Left ventricle myocardium superior (tissue), 1 donor: Measurements from ENCODE around the gene SPINT1. TPM values are rescaled to one million over a fixed set of nuclear protein-coding genes. Genes with fewer than 3 reads are reported as not detected.
A peak's percentile ranks its signal among the peaks of the same experiment; 100 is the strongest.

Experiments
- ATAC-seq: fragments of 200-7000 bp; cut with Tn5 transposase; one replicate; pipeline ENCODE4 v1.9.1; 2020; ENCODE audit warnings: mild to moderate bottlenecking, moderate library complexity
- DNase-seq: peaks from one replicate; pipeline ENCODE4 v3.0.0-alpha.2; 2020
- intact Hi-C: fragments of 100-400 bp; cut with micrococcal nuclease; formaldehyde crosslinking; loops from one replicate; pipeline ENCODE4 v1.11.0; 2022
- long read RNA-seq: library from polyadenylated mRNA; unstranded; transcript quantifications from one replicate; pipeline ENCODE4 v2.0.0, GENCODE V29; 2021
- total RNA-seq: library from RNA; stranded (reverse); fragmentation: NEBNext Ultra II Directional; extraction: Animal tissue kit (Norgen Biotek cat#: 25700); gene quantifications from one replicate; pipeline ENCODE4 v1.2.1, GENCODE V29; 2021
- donor health status: DM: no; HTN: yes; CAD: no; lungs with severe emphysema.

Gene SPINT1
- total RNA-seq: 1.0 TPM
- long read RNA-seq, partial matches to known transcripts: 0 of 1 reads
- long read RNA-seq, other reads (novel, unspliced or antisense): 0 of 1 reads

GRCh38 chr15:40843885-40844695 lies at the start of gene SPINT1:
Gene SPINT1, plus strand, starts transcription at chr15:40844048. Its CDS starts 507 bp downstream, at chr15:40844555.
- ATAC-seq: peak; percentile 41
- peak; percentile 38 for DNase-seq
- intact Hi-C loops: no loop called here

- intact Hi-C loops: no loop called here
- DNase-seq (no peak), ATAC-seq (no peak)
Measured at GRCh38 chr15:40796041-40796440, 47.8 kb upstream of the SPINT1 start.

- DNase-seq: no peak
- intact Hi-C loops: no loop called here
- ATAC-seq: no peak
Measured at GRCh38 chr15:40796512-40796911, 47.3 kb upstream of the SPINT1 start.

- ATAC-seq: no peak
- DNase-seq: no peak
- intact Hi-C loops: no loop called here
Measured at GRCh38 chr15:40799523-40799922, 44.3 kb upstream of the SPINT1 start.

- intact Hi-C loops: no loop called here
- no peak for DNase-seq
- no peak for ATAC-seq
Measured at GRCh38 chr15:40803076-40803475, 40.8 kb upstream of the SPINT1 start.

- ATAC-seq (no peak), DNase-seq (no peak)
- intact Hi-C loops: no loop called here
Measured at GRCh38 chr15:40803688-40804087, 40.2 kb upstream of the SPINT1 start.

- intact Hi-C loops: no loop called here
- ATAC-seq (no peak), DNase-seq (no peak)
Measured at GRCh38 chr15:40806672-40807027, 37.2 kb upstream of the SPINT1 start.

GRCh38 chr15:40807028-40807887 lies 36.6 kb upstream of the SPINT1 start, which contains the start of the genes DNAJC17 and ZFYVE19:
Gene DNAJC17, minus strand, starts transcription at chr15:40807473. Its CDS starts 27 bp downstream, at chr15:40807446.
Gene ZFYVE19, plus strand, starts transcription at chr15:40807089. Its CDS starts 501 bp downstream, at chr15:40807590.
- DNase-seq (peak; percentile 97), ATAC-seq (peak; percentile 98)
- intact Hi-C loops: no loop called here

GRCh38 chr15:40807888-40808461 lies 35.9 kb upstream of the SPINT1 start:
- no peak for ATAC-seq
- no peak for DNase-seq
- intact Hi-C loops: no loop called here

- intact Hi-C loops: no loop called here
Measured at GRCh38 chr15:40808861-40809450, 34.9 kb upstream of the SPINT1 start.

GRCh38 chr15:40812721-40813425 lies 31.0 kb upstream of the SPINT1 start:
- DNase-seq (no peak), ATAC-seq (no peak)
- intact Hi-C loops: no loop called here

More at GRCh38 chr15:40808861-40809450, 34.9 kb upstream of the SPINT1 start:
- DNase-seq: no peak
- no peak for ATAC-seq

GRCh38 chr15:40815042-40815698 lies 28.7 kb upstream of the SPINT1 start:
- DNase-seq: peak; percentile 43
- peak; percentile 85 for ATAC-seq

GRCh38 chr15:40819048-40819447 lies 24.8 kb upstream of the SPINT1 start:
- intact Hi-C loops: no loop called here
- no peak for ATAC-seq
- no peak for DNase-seq

More at GRCh38 chr15:40815042-40815698, 28.7 kb upstream of the SPINT1 start:
- intact Hi-C loops: no loop called here

- intact Hi-C loops: no loop called here
- ATAC-seq (no peak), DNase-seq (no peak)
Measured at GRCh38 chr15:40821195-40821594, 22.7 kb upstream of the SPINT1 start.

GRCh38 chr15:40823572-40824343 lies 20.1 kb upstream of the SPINT1 start:
- intact Hi-C loops: no loop called here
- ATAC-seq: no peak
- no peak for DNase-seq

- DNase-seq: no peak
- ATAC-seq: no peak
Measured at GRCh38 chr15:40825661-40826422, 18.0 kb upstream of the SPINT1 start.

More at GRCh38 chr15:40825661-40826422, 18.0 kb upstream of the SPINT1 start:
- intact Hi-C loops: no loop called here
